Activated T-helper 1 cell treated with Interleukin-2 at 50 U/mL for 16 hours (primary cell): ENCODE data around the gene ST6GALNAC5.

Experiments
- DNase-seq: peaks from one replicate; pipeline ENCODE4 v3.0.0-alpha.2; 2020; ENCODE audit warnings: low read depth

ST6GALNAC5 gene

DNA sequence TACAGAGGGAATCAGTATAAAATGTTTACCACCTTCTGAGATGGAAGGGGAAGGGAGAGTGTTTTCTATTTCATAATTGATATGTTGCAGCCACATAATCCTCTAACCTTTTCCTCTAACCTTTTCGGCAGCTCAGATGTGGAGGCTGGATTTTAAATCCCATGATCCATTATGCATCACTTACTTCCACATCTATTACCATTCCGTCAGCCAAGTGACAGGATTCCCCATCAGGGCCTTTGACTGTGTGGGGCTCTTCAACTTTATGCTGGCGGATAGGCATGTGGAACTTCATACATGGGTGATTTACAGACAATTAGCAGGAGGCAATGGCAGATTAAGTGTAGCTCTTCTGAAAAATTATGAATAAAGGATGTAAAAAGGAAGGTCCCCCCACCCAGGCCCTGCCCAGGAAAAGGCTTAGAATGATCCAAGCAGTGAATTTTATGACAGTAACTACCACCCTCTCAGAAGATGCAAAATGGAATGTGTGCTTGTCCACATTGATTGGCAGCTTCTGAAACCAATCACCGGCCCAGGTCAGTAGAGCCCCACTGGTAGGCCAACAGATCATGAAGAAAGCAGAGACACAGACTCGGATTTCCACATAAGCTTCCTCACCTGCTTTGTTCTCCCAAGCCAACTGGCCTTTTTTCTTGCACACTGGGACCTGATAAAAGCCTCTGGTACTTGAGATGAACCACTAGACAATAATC is 147.0 kb downstream of the ST6GALNAC5 start:
- DNase-seq = no peak

DNA sequence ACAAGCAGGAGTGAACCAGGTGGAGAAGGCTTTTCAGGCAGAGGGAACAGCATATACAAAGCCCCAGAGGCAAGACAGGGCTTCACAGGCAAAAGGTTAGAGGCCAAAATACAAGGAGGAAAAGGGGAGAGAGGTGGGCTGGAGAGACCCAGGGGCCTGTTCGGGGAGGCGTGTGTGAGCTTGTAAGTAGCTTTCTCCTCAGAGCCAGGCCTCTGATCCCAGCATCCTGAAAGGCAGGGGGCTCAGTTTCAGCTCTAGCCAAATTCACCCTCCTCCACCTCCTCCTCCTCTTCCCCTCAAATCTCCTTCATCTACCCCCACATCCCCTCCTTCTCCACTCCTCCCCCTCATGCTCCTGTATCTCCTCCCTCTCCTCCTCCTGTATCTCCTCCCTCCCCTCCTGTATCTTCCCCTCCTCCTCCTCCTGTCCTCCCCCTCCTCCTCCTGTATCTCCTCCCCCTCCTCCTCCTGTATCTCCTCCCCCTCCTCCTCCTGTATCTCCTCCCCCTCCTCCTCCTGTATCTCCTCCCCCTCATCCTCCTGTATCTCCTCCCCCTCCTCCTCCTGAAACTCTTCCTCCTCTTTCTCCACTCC is 148.6 kb downstream of the ST6GALNAC5 start:
- no peak for DNase-seq

DNA sequence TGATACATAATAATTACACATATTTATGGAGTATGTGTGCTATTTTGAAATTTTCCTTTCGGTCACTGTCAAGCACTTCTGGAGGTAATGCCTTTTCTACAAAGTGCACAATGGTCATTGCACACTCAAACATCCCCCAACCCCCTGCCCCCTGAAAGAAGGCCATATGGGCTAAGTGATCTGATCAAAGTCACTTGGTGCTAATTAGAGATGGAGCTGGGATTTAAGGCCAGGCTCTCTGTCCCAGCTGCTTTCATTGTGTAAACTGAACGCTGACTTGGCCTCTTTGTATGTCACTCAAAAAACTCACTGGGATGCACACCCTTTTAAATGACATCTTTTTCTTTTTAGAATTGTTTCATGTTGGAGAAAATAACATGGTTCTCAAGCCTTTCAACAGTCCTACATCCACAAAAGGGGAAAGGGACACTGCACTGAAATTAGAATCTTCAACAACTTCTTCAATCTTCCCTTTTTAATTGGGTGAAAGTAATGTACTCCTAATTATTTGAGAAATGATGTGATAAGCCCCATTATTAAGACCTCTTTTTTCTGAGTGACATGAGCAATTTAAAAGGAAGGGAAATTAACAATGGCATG is 149.2 kb downstream of the ST6GALNAC5 start:
- DNase-seq = no peak

DNA sequence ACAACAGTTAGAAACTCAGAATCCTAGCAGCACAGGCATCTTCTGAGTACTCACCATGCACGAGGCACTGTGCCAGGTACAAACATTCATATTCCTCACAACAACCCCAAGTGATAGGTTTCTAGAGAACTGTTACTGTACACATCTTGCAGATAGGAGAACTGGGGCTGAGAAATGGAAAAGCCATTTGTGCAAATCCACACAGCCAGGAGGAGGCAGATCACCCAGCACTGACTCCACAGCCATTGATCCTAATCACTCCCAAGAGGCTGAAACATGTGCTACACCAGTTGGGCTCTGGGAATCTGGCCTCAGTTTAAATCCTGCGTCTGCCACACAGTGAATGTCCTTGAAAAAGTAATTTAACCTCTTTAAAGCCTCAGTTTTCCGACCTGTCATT is 151.0 kb downstream of the ST6GALNAC5 start:
- no peak for DNase-seq

DNA sequence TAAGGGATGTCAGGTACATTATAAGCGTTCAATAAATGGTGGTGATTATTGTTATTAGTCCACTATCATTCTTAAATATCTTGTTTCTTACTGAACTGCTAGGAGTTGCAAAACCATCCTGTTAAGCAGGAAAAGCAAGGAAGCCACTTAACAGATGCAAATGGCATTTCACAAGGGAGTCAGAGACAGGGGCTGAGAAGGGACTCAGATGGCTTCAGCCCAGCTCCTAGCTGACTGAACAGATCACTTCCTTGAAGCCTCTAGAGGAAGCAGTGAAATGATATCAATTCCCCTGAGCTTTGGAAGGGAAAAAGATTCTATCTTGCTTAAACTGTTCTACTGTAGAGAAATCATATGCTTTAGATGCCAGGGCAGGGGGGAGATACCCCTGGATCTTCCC is 151.5 kb downstream of the ST6GALNAC5 start:
- DNase-seq = no peak

DNA sequence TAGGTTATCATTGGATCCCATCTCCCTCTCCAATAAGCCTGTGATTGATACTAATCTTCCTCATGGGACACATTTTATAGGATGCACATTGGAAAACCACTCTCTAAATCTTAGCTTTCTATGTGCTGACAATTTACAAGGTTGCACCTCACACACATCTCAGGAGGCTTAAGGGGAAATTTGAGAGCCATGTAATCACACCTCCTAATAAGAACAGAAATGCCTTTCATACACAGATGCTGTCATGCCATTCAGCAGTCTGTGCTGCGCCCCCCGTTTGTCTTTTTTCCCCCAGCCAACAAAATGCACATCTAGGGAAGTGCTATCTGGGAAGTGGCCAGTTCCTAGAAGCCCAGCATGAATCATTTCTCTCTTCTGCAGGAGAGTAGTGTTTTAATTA is 154.5 kb downstream of the ST6GALNAC5 start:
- no peak for DNase-seq

DNA sequence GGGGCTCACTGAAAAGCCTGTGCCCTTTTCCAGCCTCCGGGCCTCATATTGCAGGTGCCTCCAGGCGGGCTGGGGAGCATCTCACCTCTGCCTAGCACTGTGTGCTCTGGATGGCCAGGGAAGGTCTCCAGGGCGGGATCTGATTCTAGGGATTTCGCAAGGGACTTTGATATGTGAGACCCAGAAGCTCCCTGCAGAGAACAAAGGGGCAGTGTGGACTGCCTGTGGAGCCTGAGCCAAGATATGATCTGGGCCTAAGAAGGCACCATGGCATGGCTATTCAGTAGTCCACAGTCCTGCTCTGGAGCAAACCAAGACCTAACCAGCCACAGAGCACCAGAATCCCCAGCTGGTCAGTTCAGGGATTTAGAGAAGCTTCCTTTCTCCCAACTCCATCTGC is 157.2 kb downstream of the ST6GALNAC5 start:
- DNase-seq = no peak

DNA sequence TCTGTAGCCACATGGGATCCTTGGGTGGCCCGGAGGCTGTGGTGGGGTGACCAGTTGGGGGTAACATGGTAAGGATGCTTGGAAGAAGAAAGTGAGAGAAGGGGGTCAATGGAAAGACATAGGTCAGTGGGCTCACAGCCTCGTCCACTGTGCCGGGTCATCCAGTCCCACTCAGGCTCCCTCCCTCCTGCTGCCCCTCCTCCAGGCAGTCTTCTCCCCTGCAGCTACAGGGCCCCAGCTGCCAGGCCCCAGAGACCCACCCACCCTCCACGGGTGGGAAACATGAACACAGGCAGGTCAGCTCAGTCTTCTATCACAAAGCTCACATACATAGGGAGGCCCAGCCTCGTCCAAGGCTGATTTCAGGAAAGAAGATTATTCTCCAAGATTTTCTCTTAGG is 158.3 kb downstream of the ST6GALNAC5 start:
- no peak for DNase-seq

DNA sequence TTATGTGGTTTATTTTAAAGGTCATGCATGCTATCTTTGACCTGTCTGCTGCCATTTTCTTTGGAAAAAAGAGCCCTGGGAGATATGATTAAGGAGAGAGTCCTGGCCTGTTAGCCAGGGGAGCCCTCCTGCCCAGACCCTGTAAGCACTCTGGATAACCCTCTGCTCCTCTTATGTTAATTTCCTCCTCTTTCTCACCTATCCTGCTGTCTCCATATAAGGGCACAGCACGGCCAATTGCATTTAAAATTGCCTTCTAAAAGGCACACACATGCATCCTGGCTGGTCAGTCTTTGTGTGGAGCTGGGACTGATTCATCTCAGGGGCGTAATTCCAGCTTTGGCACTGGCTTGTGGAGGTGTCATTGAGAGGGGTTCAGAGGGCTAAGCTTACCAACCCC is 158.9 kb downstream of the ST6GALNAC5 start:
- no peak for DNase-seq

DNA sequence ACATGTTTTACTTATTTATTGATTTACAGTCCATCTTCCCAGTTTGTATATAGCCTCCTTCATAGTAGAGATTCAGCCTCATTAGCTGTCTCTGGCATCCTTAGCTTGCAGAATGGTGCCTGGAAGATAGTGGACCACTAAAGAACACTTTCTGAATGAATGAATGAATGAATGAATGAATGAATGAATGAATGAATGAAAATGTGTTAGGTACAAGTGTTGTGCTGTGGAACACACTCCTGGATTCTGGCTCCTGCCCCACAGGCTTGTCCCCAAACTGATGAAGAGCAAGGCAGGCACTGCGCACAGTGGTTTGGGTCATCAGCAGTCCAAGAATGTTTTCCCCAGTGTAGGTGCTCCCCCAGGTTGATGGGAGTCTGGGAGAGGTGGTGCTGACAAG is 159.4 kb downstream of the ST6GALNAC5 start:
- DNase-seq = no peak

DNA sequence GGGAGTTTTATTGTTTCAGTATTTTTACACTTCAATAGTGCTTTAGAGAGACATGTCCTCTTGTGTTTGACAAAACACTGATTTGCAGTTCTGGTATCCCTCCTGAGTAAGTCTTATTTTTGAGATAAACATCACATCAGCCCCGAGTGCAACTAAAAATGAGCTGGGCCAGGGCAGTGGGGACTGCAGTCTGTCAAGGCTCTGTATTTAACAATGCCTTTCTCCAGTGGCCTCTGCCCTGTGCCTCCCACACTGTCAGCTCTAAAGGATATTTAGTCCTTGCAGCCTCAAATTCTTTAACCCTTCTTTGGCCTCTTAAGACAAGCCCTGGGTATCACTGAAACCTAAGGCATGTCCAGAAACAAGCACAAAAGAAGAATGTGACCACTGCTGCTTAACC is 160.6 kb downstream of the ST6GALNAC5 start:
- DNase-seq = no peak

DNA sequence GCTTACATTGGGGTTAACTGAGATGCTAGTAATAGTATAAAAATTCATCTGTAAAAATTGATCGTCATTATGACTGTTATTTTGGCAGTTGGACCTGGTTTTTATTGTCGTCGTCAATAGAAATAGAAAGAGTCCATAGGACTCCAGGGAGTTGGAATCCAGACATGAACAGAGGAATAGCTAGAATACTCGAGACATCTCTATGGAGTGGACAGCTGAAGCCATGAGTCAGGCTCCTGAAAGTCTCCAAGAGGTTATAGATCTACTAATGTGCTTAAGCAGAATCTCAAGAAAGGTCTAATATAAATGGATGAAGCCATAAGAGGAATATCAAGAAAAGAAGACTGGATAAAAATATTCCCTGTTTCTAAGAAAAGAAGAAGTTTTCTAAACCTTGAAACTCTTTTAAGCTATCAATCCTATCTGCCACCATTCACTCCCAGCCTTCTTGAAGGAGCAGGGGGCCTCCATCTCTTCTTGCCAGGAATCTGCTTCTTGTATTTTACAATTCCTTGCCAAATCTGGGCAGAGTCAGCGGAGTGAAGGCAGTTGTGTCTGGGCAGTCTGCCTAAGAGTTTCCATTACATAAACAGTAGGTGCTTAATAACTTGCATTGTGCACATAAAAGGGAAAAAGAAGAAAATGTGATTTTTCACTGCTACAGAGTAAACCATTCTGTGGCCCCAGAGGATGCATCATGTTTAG is 163.3 kb downstream of the ST6GALNAC5 start:
- no peak for DNase-seq

DNA sequence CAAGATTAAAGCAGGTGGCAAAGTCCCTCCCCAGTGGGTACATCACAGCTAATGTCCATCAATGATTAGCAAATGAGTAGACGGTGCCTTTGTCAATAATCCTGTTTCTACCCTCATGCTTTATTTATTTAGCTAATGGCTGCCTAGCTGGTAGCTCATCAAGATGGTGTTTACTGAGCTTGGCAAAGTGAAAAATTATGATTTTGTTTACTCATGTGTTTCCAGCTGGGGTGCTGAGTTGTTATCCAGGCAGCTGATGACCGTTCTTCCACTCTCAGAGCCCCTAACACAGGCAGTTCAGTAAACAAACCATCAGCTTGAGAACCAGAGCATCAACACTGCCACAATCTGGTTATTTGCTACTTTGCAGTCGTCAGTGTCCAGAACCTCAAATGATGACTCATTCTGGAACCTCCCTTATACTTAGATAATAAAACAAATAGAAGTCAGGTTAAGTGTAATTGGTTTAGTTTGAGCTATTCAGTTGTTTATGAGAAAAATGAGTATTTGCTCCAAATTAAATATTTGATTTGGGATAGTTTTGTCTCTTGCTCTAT is 163.9 kb downstream of the ST6GALNAC5 start:
- no peak for DNase-seq

DNA sequence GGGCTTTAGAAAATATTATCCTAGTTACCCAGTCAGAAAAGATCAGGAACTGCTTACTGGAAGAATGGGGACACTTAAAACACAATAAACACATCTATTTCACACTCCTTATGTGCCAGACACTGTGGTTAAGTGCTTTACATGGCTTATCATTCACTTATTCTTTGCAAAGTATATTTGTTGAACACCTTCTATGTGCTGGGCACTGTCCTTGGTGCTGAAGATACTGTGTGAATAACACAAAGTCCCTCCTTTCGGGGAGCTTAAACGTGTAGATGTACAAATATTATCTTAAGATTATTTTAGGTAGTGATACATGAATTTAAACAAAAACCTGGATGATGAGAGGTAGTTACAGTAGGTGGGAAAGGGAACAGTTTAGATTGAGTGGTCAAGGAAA is 169.3 kb downstream of the ST6GALNAC5 start:
- DNase-seq = no peak

DNA sequence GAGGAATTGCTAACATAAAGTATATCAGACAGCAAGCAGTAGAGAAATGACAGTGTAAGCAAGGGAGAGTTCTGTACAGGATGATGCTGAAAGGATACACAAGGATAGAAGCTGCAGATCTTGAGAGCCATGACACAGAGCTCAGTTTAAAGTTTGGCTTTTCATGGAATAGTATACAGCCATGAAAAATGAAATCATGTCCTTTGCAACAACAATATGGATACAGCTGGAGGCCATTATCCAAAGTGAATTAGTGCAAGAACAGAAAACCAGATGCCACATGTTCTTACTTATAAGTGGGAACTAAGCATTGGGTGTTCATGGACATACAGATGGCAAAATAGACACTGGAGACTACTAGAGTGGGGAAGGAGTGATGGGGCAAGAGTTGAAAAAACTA is 169.8 kb downstream of the ST6GALNAC5 start:
- DNase-seq = no peak

DNA sequence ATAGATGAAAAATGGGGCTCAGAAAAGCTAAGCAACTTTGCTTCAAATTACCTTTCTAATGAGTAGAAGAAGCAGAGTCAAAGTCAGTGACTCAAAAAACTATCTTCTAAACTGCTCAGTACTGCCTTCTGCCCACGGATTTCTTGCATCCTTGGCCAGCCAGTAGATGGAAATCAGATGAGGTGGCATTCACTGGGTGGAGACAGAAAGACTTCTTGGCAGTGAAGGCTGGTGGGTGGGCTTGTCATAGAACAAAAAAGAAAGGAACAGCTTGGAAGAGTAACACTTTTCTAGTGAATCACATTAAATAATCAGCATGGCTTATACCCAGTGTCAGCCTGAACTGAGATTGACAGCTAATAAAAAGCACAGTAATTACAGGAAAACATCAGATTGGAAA is 170.7 kb downstream of the ST6GALNAC5 start:
- DNase-seq = no peak

DNA sequence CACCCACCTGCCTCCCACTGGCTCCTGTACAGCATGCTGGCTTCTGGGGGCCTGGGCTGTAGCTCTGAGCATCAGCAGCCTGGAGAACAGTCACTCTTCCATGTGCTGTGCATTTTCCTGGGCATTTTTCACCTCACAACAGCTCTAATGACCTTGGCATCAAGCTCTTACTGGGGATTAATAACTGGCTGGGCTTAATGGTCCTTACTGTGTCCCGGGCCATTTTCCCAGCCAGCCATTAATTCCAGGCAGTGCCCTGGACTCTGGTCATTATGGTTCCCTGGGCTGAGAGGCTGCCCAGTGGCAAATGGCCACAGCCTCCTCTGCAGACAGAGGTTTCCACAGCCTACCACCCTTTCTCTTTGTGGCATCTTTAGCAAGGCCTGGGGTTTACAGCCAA is 171.8 kb downstream of the ST6GALNAC5 start:
- DNase-seq = no peak

DNA sequence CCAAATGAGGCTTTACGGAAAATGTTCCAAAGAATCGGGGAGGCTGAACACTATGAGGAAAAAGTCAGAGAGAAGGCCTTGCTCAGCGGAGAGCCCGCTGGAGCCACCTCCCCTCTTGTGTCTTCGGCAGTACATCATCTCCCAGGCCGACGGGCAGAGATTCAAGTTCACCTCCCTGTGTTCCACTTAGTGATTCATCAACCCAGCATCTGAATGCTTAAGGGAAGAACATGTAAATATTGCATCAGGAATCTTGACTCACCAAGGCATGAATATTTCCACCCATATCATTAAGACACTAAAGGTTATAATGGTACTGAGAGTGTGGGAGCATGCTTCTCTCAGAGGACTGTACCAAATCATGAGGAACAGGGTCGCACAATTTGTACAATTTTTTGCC is 172.5 kb downstream of the ST6GALNAC5 start:
- no peak for DNase-seq

DNA sequence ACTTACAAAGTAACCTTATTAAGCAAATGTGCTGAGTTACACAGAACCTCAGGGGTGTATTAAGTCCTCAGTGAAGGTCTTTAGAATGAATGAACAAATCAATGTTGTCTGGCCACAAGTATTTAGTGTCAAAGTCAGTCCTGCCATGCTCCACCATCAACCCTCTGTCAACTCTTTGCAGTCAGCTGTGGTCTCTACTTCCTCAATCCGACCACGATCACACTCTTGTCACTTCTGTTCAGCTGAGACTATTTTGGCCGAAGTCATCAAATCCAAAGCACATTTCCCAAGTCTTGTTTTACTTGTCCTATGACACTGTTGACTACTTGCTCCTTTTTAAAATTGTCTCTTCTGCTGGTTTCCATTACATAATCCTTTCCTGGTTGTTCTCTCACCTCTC is 173.5 kb downstream of the ST6GALNAC5 start:
- DNase-seq = no peak

DNA sequence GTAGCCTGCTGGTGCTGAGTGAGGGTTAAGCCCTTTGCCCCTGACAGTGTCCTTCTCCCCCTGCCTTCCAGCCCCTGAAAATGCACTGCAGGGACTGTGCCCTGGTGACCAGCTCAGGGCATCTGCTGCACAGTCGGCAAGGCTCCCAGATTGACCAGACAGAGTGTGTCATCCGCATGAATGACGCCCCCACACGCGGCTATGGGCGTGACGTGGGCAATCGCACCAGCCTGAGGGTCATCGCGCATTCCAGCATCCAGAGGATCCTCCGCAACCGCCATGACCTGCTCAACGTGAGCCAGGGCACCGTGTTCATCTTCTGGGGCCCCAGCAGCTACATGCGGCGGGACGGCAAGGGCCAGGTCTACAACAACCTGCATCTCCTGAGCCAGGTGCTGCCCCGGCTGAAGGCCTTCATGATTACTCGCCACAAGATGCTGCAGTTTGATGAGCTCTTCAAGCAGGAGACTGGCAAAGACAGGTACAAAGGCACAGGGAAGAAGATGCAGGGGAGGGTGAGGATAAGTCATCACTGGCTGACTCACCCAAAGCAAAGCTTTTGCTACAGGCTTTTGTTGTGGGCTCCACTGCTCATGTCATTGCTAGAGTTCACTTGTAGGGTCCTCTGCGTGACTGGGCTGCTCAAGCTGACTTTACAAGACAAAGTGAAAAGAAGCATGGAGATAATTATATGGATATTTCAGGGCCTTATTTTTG is 177.0 kb downstream of the ST6GALNAC5 start:
- DNase-seq = no peak

DNA sequence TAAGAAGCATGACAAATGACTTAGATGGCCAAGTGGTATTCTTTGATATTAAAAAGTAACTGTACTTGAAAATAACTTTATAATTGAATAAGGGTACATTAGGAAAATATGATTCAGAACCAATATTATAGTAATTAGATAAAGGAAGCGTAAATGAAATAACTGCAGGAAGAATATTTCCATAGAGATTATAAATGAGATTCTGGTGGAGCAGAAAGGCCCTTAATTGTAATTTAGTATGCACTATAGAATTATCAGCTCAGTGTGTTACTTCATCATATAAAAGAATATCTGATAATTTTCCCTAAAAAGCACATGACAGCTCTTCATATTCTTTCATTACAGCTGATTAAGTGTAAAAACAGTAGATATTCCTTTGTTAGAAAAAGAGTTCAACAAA is 180.3 kb downstream of the ST6GALNAC5 start:
- no peak for DNase-seq

DNA sequence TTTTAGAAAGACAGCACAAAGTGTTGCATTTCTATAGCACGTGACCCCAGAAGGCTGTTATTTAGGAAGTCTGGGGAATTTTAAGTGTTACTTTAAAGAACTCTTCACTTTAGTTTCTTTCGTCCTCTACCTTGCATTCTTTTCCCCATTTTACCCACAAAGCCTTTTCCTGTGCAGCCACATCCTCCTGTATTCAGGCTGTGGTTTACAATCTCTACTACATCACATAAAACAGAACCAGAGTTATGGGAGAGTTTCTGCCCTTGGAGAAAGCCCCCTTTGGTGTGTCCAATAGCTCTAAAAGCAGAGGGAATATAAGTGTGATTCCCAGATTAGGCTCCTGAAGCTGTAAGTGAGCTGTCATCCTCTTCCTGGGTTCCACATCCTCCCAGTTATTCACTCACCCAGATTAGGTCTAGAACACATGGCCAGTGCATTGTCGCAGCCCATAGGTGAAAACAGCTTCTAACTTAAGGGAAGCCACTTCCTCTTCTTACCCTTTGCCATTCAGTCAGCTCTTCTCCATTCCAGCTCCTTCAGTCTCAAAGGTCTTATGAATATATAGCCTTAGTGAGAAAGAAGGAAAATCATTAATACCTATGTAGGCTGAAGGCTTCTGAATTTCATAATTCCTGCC is 180.8 kb downstream of the ST6GALNAC5 start:
- no peak for DNase-seq
